Camera-type eye (tissue), 1 donor: ENCODE measurements around the gene CPD. TPM values are rescaled to one million over a fixed set of nuclear protein-coding genes. Genes with fewer than 3 reads are reported as not detected.

Experiments used
- total RNA-seq: library from RNA; depleted of rRNA; stranded (reverse); fragments of >200 nt; gene quantifications from one replicate; pipeline ENCODE4 v1.2.3, GENCODE V29; 2014

CPD gene
- 103 TPM for total RNA-seq

DNA sequence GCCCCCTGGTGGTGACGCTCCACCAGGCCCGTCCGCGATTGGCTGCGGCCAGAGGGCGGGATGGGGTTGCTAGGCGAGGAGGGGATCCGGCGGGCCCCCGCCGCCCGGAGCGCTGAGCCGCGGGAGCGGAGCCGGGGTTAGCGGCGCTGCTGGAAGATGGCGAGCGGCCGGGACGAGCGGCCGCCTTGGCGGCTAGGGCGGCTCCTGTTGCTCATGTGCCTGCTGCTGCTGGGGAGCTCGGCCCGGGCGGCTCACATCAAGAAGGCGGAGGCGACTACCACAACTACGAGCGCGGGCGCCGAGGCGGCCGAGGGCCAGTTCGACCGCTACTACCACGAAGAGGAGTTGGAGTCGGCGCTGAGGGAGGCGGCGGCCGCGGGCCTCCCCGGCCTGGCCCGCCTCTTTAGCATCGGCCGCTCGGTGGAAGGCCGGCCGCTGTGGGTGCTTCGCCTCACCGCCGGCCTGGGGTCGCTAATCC lies at the start of gene CPD:
TSS of gene CPD (plus strand) at position 103 of the 478 bp plus-strand sequence. CDS start at position 157, 54 bp downstream.

GRCh38 chr17:30333503-30334360 lies 45.0 kb upstream of the CPD start, which contains the start of gene TMIGD1:
TSS of gene TMIGD1 (minus strand) at chr17:30334057. CDS start at chr17:30332133, 1,924 bp downstream.

DNA sequence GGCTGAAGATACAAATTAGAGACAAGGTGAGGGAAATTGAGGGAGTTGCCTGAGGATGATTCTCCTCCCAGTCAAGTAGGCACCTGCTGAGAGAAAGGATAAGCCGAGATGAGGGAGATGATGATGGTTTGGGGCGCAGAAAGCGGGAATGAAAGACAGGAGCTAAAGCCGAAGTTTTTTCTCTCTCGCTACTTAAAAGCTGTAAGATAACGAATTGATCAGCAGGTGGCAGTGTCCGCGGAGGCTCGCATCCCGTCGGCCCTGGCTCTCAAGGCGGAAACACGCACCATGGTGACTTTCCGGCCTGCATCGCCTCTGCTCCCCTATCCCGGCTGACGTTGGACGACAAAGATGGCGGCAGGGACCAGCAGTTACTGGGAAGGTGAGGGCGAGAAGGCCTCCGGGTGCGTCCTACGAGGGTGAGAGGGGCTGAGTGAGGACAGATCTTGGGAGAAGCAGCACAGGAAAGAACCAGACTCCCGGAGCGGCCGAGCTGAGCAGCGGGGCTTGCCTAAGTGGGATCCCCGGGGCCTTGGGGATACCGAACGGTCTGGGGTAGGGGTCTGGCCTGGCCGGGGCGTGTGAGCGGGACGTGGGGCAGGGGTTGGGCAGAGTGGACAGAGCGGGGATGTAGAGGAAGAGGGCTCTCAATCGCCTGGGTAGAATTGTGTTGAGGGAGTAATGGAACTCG lies 98.5 kb downstream of the CPD start, which contains the start of gene GOSR1:
TSS of gene GOSR1 (plus strand) at position 326 of the 691 bp plus-strand sequence. CDS start at position 352, 26 bp downstream.

Other genes starting within 250 kb of the CPD start
- gene SLC6A4, start 143.2 kb upstream of the CPD start, total RNA-seq: 2.4 TPM
- 60.9 TPM for gene BLMH, start 87.0 kb upstream of the CPD start, total RNA-seq
- gene TMIGD1, start 44.9 kb upstream of the CPD start, total RNA-seq: not detected
- gene GOSR1, start 98.5 kb downstream of the CPD start, total RNA-seq: 89.6 TPM